K562 (cell line): Measurements from ENCODE around the gene CCDC9B. TPM values are rescaled to one million over a fixed set of nuclear protein-coding genes. Genes with fewer than 3 reads are reported as not detected.
A peak's percentile ranks its signal among the peaks of the same experiment; 100 is the strongest.

ENCODE experiments used
- BRD9 ChIP-seq: fragments of 450-650 bp; IDR thresholded peaks from 2 replicates; pipeline ENCODE4 v1.6.1; 2018; ENCODE audit warnings: low read depth; ENCODE audit not compliant: partially characterized antibody
- DLX4 ChIP-seq: fragments of 250-450 bp; sonication (Bioruptor Pico); IDR thresholded peaks from 2 replicates; pipeline ENCODE4 v1.6.1; 2021; ENCODE audit warnings: mild to moderate bottlenecking
- FOSL1 ChIP-seq: fragments of 200-800 bp; sonication (Bioruptor generic); conservative IDR thresholded peaks from 2 replicates; pipeline ENCODE4 v1.6.1; 2016; ENCODE audit warnings: missing genetic modification characterization, missing compliant biosample characterization
- GABPB2 ChIP-seq: fragments of 250-450 bp; sonication (Bioruptor Pico); conservative IDR thresholded peaks from 2 replicates; pipeline ENCODE4 v1.5.1; 2021; ENCODE audit warnings: mild to moderate bottlenecking
- HBP1 ChIP-seq: fragments of 450-650 bp; formaldehyde crosslinking; IDR thresholded peaks from 2 replicates; pipeline ENCODE4 v1.4.0; 2022; ENCODE audit warnings: missing genetic modification characterization
- NEUROD1 ChIP-seq: fragments of 150-350 bp; IDR thresholded peaks from 2 replicates; pipeline ENCODE4 v1.6.1; 2014; ENCODE audit warnings: borderline replicate concordance, low read length, low read depth; ENCODE audit not compliant: partially characterized antibody
- NFIX ChIP-seq: fragments of 250-450 bp; sonication (Bioruptor Pico); IDR thresholded peaks from 2 replicates; pipeline ENCODE4 v1.4.0; 2020; ENCODE audit warnings: low read depth, mild to moderate bottlenecking, moderate library complexity
- PHF8 ChIP-seq: fragments of 200-600 bp; sonication (generic); IDR thresholded peaks from 2 replicates; pipeline ENCODE4 v1.6.1; 2012; ENCODE audit warnings: mixed run types, mild to moderate bottlenecking, inconsistent platforms, low read length, moderate library complexity, borderline replicate concordance
- RBM25 ChIP-seq: fragments of 200-400 bp; formaldehyde crosslinking; IDR thresholded peaks from 2 replicates; pipeline ENCODE4 v1.6.1; 2018; ENCODE audit warnings: low read length, low read depth, moderate library complexity; ENCODE audit not compliant: severe bottlenecking
- SMARCE1 ChIP-seq: fragments of 450-650 bp; IDR thresholded peaks from 2 replicates; pipeline ENCODE4 v1.7.1; 2016; ENCODE audit warnings: mild to moderate bottlenecking
- SMC3 ChIP-seq: conservative IDR thresholded peaks from 2 replicates; pipeline ENCODE4 v1.6.1; 2011; ENCODE audit warnings: low read depth, low read length, improper control_type of control experiment; ENCODE audit not compliant: insufficient read depth
- TRIM24 ChIP-seq, 2 experiments: fragments of 450-650 bp; IDR thresholded peaks; 2 replicates each; pipeline ENCODE4 v1.6.1; 2016
- U2AF1 ChIP-seq: fragments of 200-400 bp; formaldehyde crosslinking; optimal IDR thresholded peaks from 2 replicates; pipeline ENCODE3; 2017; ENCODE audit warnings: mild to moderate bottlenecking, low read depth, low read length, moderate library complexity
- UBTF ChIP-seq, 2 experiments: IDR thresholded peaks; 2 replicates each; pipeline ENCODE4 v1.6.1; 2012; ENCODE audit warnings: improper control_type of control experiment in 2 of 2, low read depth in 2 of 2, low read length in 2 of 2, borderline replicate concordance in 1 of 2
- WHSC1 ChIP-seq: IDR thresholded peaks from one replicate; pipeline ENCODE4 v1.6.1; 2012; ENCODE audit warnings: low read length, control low read depth, inconsistent platforms
- ZBTB34 ChIP-seq: fragments of 250-450 bp; sonication (Bioruptor Pico); IDR thresholded peaks from 2 replicates; pipeline ENCODE4 v1.8.0; 2021; ENCODE audit warnings: mild to moderate bottlenecking, moderate library complexity
- ZNF23 ChIP-seq: fragments of 250-450 bp; sonication (Bioruptor Pico); IDR thresholded peaks from 2 replicates; pipeline ENCODE4 v1.4.0; 2020; ENCODE audit warnings: mild to moderate bottlenecking
- ZNF384 ChIP-seq: IDR thresholded peaks from 2 replicates; pipeline ENCODE4 v1.6.1; 2012; ENCODE audit warnings: low read depth, low read length, improper control_type of control experiment
- polyA plus RNA-seq, 8 experiments: library from polyadenylated mRNA; depleted of rRNA in 4 of 8; stranded (reverse) in 5 of 8; unstranded in 3 of 8; fragments of >200 nt; fragmentation: Nextera tagmentation in 2 of 8; fragmentation: Illumina TruSeq in 1 of 8; extraction: Ambion mirVana in 2 of 8; extraction: Trizol in 1 of 8; gene quantifications; 2 replicates each; pipeline versions ENCODE4 v1.2.1 to v1.2.3, GENCODE V29; 2011 to 2014; ENCODE audit warnings: inconsistent platforms in 1 of 8, missing spikeins in 1 of 8
- total RNA-seq, 7 experiments: library from RNA; depleted of rRNA in 6 of 7; stranded (reverse); fragments of >200 nt in 6 of 7; fragmentation: Illumina TruSeq in 2 of 7; extraction: Trizol in 2 of 7; gene quantifications; 2 replicates each; pipeline versions ENCODE4 v1.2.1 to v1.2.3, GENCODE V29; 2011 to 2021; ENCODE audit warnings: low replicate concordance in 1 of 7
- TF ChIP-seq, protein P1 (sequence below): sonication (generic); formaldehyde crosslinking; IDR thresholded peaks from 2 replicates; pipeline ENCODE4 v1.8.1; 2023; ENCODE audit warnings: mild to moderate bottlenecking, missing genetic modification reagents
- TF ChIP-seq, protein P2 (sequence below), 2 experiments: IDR thresholded peaks; 2 replicates each; pipeline ENCODE4 v1.6.1; 2011; ENCODE audit warnings: borderline replicate concordance in 1 of 2, control low read depth in 1 of 2, low read depth in 1 of 2, low read length in 1 of 2, mild to moderate bottlenecking in 1 of 2, mixed read lengths in 1 of 2, moderate library complexity in 1 of 2; ENCODE audit not compliant: insufficient read depth in 1 of 2, insufficient read length in 1 of 2, poor library complexity in 1 of 2, severe bottlenecking in 1 of 2; ENCODE audit errors: extremely low read depth in 1 of 2

CCDC9B gene
- total and polyA plus RNA-seq, 9 of the 15 experiments (the other 6 are each of a cell fraction or from before 2014, with no cell fraction given): 0.01 to 0.47 (median 0.15) TPM; not detected in 1

- no peak for TF ChIP-seq HBP1 (CRISPR knock-in tag)
- TF ChIP-seq UBTF (IDR thresholded peaks at IDR 0.05; ENCODE audit: borderline replicate concordance in 1 of 2, low read depth in 2 of 2, low read length in 2 of 2): no peak
- TF ChIP-seq TRIM24 (IDR thresholded peaks at IDR 0.05): 0 out of 4 replicates have a peak, but pooled peaks of 1 of the 2 experiments have one; percentile 38
- no peak for TF ChIP-seq GABPB2 (CRISPR knock-in tag)
- TF ChIP-seq PHF8: no peak
- TF ChIP-seq RBM25: no peak
- TF ChIP-seq NEUROD1: no peak
- TF ChIP-seq, protein P1, sequence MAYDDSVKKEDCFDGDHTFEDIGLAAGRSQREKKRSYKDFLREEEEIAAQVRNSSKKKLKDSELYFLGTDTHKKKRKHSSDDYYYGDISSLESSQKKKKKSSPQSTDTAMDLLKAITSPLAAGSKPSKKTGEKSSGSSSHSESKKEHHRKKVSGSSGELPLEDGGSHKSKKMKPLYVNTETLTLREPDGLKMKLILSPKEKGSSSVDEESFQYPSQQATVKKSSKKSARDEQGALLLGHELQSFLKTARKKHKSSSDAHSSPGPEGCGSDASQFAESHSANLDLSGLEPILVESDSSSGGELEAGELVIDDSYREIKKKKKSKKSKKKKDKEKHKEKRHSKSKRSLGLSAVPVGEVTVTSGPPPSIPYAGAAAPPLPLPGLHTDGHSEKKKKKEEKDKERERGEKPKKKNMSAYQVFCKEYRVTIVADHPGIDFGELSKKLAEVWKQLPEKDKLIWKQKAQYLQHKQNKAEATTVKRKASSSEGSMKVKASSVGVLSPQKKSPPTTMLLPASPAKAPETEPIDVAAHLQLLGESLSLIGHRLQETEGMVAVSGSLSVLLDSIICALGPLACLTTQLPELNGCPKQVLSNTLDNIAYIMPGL: no peak
- no peak for TF ChIP-seq NFIX (CRISPR knock-in tag)
- no peak for TF ChIP-seq U2AF1
- no peak for TF ChIP-seq DLX4 (CRISPR knock-in tag)
- TF ChIP-seq WHSC1: no peak
- TF ChIP-seq ZNF384: no peak
- no peak for TF ChIP-seq ZBTB34
- no peak for TF ChIP-seq ZNF23 (CRISPR knock-in tag)
- TF ChIP-seq, protein P2, sequence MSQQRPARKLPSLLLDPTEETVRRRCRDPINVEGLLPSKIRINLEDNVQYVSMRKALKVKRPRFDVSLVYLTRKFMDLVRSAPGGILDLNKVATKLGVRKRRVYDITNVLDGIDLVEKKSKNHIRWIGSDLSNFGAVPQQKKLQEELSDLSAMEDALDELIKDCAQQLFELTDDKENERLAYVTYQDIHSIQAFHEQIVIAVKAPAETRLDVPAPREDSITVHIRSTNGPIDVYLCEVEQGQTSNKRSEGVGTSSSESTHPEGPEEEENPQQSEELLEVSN (IDR thresholded peaks at IDR 0.05; ENCODE audit: borderline replicate concordance in 1 of 2, extremely low read depth in 1 of 2, insufficient read depth in 1 of 2, insufficient read length in 1 of 2, low read depth in 1 of 2, low read length in 1 of 2, poor library complexity in 1 of 2, severe bottlenecking in 1 of 2): peak; percentile 49 to 81
- TF ChIP-seq SMC3: no peak
- TF ChIP-seq BRD9: no peak
- TF ChIP-seq SMARCE1: peak; percentile 66
- TF ChIP-seq FOSL1 (tag): peak; percentile 58
These were observed 10.3 kb downstream of the CCDC9B start (continued) for GRCh38 chr15:40330368-40330836.
